HG03280 (cell line): ENCODE data around the gene OR52B6.
"Not testable (repeated sequence)": the region's sequence is repeated elsewhere in the genome, so short reads cannot be mapped to it uniquely, and the experiment has no call there.

Source experiments
- ATAC-seq: cut with Tn5 transposase; IDR thresholded peaks from one replicate; pipeline ENCODE4 v1.9.1; 2021; ENCODE audit warnings: mild to moderate bottlenecking, moderate library complexity; ENCODE audit not compliant: unreplicated experiment

The OR52B6 gene

GRCh38 chr11:5593146-5593545 lies 12.5 kb downstream of the OR52B6 start:
- no peak for ATAC-seq

- no peak for ATAC-seq
Observed at GRCh38 chr11:5596607-5597201, 16.0 kb downstream of the OR52B6 start, which contains the start of gene TRIM6. Gene TRIM6, plus strand, starts transcription at chr11:5596637. Its CDS starts 261 bp downstream, at chr11:5596898.

GRCh38 chr11:5597953-5598352 lies 17.3 kb downstream of the OR52B6 start:
- no peak for ATAC-seq

- ATAC-seq: peak; percentile 96
Observed at GRCh38 chr11:5600374-5600851, 19.7 kb downstream of the OR52B6 start.

- ATAC-seq: not testable (repeated sequence)
Observed at GRCh38 chr11:5602791-5603190, 22.1 kb downstream of the OR52B6 start.

- no peak for ATAC-seq
Observed at GRCh38 chr11:5603326-5603725, 22.6 kb downstream of the OR52B6 start.

GRCh38 chr11:5604896-5605295 lies 24.2 kb downstream of the OR52B6 start:
- no peak for ATAC-seq

- ATAC-seq: no peak
Observed at GRCh38 chr11:5605849-5606248, 25.2 kb downstream of the OR52B6 start.

GRCh38 chr11:5608808-5609207 lies 28.1 kb downstream of the OR52B6 start:
- no peak for ATAC-seq

- ATAC-seq: no peak
Observed at GRCh38 chr11:5610446-5610845, 29.8 kb downstream of the OR52B6 start.

- ATAC-seq: no peak
Observed at GRCh38 chr11:5611627-5612026, 30.9 kb downstream of the OR52B6 start.

- ATAC-seq: no peak
Observed at GRCh38 chr11:5618807-5619206, 38.1 kb downstream of the OR52B6 start.

- no peak for ATAC-seq
Observed at GRCh38 chr11:5620651-5621521, 40.2 kb downstream of the OR52B6 start.

- ATAC-seq: no peak
Observed at GRCh38 chr11:5621580-5621979, 40.9 kb downstream of the OR52B6 start.

GRCh38 chr11:5622802-5623201 lies 42.1 kb downstream of the OR52B6 start:
- ATAC-seq: no peak

- ATAC-seq: peak; percentile 97
Observed at GRCh38 chr11:5624489-5625279, 44.0 kb downstream of the OR52B6 start, which contains the start of gene TRIM34. Gene TRIM34, plus strand, starts transcription at chr11:5625001. Its CDS starts 7,331 bp downstream, at chr11:5632332.

- ATAC-seq: no peak
Observed at GRCh38 chr11:5625281-5625680, 44.6 kb downstream of the OR52B6 start.

- ATAC-seq: no peak
Observed at GRCh38 chr11:5626196-5626595, 45.5 kb downstream of the OR52B6 start.

GRCh38 chr11:5631417-5631816 lies 50.7 kb downstream of the OR52B6 start:
- no peak for ATAC-seq
